Fibroblast of lung (primary cell): Measurements from ENCODE around the gene CDS1. TPM values are rescaled to one million over a fixed set of nuclear protein-coding genes. Genes with fewer than 3 reads are reported as not detected.

ENCODE experiments used
- DNase-seq, 2 donors: peaks; one replicate each; pipeline versions ENCODE4 v3.0.0 to v3.0.0-alpha.2; 2010; ENCODE audit warnings: low read depth in 2 of 2
- H2AFZ ChIP-seq: 2 replicates; pipeline ENCODE4 v1.5.1; 2012; ENCODE audit warnings: low read length, control low read depth, inconsistent platforms
- H3K27ac ChIP-seq: 2 replicates; pipeline ENCODE4 v1.5.1; 2011; ENCODE audit warnings: low read length, control low read depth; ENCODE audit not compliant: insufficient read depth
- H3K27me3 ChIP-seq: 2 replicates; pipeline ENCODE4 v1.5.1; 2011; ENCODE audit warnings: mild to moderate bottlenecking, low read length; ENCODE audit not compliant: control insufficient read depth, insufficient read depth
- H3K36me3 ChIP-seq: 2 replicates; pipeline ENCODE4 v1.5.1; 2011; ENCODE audit warnings: low read length; ENCODE audit not compliant: control insufficient read depth, insufficient read depth
- H3K4me1 ChIP-seq: 2 replicates; pipeline ENCODE4 v1.5.1; 2011; ENCODE audit warnings: low read length; ENCODE audit not compliant: control insufficient read depth, insufficient read depth; ENCODE audit errors: extremely low read depth
- H3K4me2 ChIP-seq: 2 replicates; pipeline ENCODE4 v1.5.1; 2011; ENCODE audit warnings: low read length, control low read depth; ENCODE audit not compliant: insufficient read depth; ENCODE audit errors: extremely low read depth
- H3K4me3 ChIP-seq, 4 experiments: fragments of 200-600 bp in 1 of 4; sonication (generic) in 1 of 4; replicated peaks in 1 of 4; 2 replicates each; pipeline ENCODE4 v1.5.1; 2011 to 2016; ENCODE audit warnings: low read length in 4 of 4, low read depth in 3 of 4, mild to moderate bottlenecking in 3 of 4, control low read depth in 2 of 4, inconsistent platforms in 1 of 4, mixed read lengths in 1 of 4; ENCODE audit not compliant: insufficient read depth in 1 of 4; ENCODE audit errors: control extremely low read depth in 1 of 4
- H3K79me2 ChIP-seq: 2 replicates; pipeline ENCODE4 v1.5.1; 2012; ENCODE audit warnings: mild to moderate bottlenecking, low read length, inconsistent platforms; ENCODE audit not compliant: control insufficient read depth, insufficient read depth
- H3K9ac ChIP-seq: 2 replicates; pipeline ENCODE4 v1.5.1; 2011; ENCODE audit warnings: mild to moderate bottlenecking, low read length, control low read depth; ENCODE audit not compliant: insufficient read depth
- H3K9me3 ChIP-seq: 2 replicates; pipeline ENCODE4 v1.5.1; 2012; ENCODE audit warnings: low read depth, low read length; ENCODE audit not compliant: control insufficient read depth, insufficient read depth
- H4K20me1 ChIP-seq: 2 replicates; pipeline ENCODE4 v1.5.1; 2011; ENCODE audit warnings: low read length; ENCODE audit not compliant: control insufficient read depth, insufficient read depth; ENCODE audit errors: extremely low read depth
- EZH2 ChIP-seq: IDR thresholded peaks from 2 replicates; pipeline ENCODE4 v1.5.1; 2012; ENCODE audit warnings: low read length, control low read depth, mild to moderate bottlenecking; ENCODE audit errors: missing control alignments
- polyA plus RNA-seq, 2 donors: library from polyadenylated mRNA; depleted of rRNA in 1 of 2; stranded (reverse) in 1 of 2; unstranded in 1 of 2; fragments of >200 nt; gene quantifications; 2 replicates each; pipeline ENCODE4 v1.2.1, GENCODE V29; 2011 to 2012; ENCODE audit warnings: missing spikeins in 1 of 2
- total RNA-seq: library from RNA; depleted of rRNA; stranded (reverse); fragments of >200 nt; gene quantifications from 2 replicates; pipeline ENCODE4 v1.2.1, GENCODE V29; 2014
- TF ChIP-seq, protein P1 (sequence below), 2 donors: IDR thresholded peaks in 1 of 2; conservative IDR thresholded peaks in 1 of 2; 1 replicate in 1 of 2; 2 replicates in 1 of 2; pipeline ENCODE4 v1.5.1; 2011 to 2012; ENCODE audit warnings: low read length in 2 of 2, control low read depth in 1 of 2, inconsistent platforms in 1 of 2, low read depth in 1 of 2, mild to moderate bottlenecking in 1 of 2

Gene CDS1
- total and polyA plus RNA-seq, 2 donors (not counting 1 experiment from before 2014, with no cell fraction given): 0.08 to 0.33 TPM

DNA sequence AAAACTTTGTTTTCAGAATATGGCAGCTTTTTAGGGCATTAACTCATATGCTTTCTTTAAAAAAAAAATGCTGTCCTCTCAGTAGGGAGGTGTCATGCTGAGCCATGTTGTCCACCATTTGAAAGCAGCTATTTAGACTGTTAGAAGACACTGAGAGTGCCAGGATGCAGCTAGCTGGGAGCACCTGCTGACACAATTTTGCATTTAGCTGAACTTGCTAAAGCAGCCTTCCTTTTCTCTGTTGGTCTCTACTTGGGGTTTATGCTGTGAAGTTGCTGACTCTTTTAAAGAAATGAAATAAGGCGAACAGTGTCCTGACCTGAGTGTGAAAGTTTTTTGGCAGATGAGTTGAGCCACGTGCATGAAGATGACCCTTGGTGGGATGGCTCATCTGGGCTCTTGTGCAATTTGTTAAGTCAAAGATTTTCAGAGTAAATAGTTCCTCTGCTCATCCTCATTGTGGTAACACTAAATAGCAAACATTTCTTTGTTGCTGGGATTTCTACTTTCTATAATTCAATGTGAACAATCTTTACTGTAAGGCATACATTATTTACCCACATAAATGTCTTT, 64.5 kb downstream of the CDS1 start:
- Histone ChIP-seq H3K4me2 (no peak overlapping the region), H3K36me3 (no peaks in the 10 kb centered on the region), H3K9me3 (no peaks in the 10 kb centered on the region), H3K4me1 (peaks cover 2% of the 10 kb centered on the region), H4K20me1 (no peaks in the 10 kb centered on the region), H2AFZ (no peak overlapping the region), H3K9ac (no peak overlapping the region), H3K79me2 (no peaks in the 10 kb centered on the region), H3K27ac (no peak overlapping the region), H3K4me3 (no peak overlapping the region), H3K27me3 (no peaks in the 10 kb centered on the region)
- no peak for TF ChIP-seq EZH2
- TF ChIP-seq, protein P1, sequence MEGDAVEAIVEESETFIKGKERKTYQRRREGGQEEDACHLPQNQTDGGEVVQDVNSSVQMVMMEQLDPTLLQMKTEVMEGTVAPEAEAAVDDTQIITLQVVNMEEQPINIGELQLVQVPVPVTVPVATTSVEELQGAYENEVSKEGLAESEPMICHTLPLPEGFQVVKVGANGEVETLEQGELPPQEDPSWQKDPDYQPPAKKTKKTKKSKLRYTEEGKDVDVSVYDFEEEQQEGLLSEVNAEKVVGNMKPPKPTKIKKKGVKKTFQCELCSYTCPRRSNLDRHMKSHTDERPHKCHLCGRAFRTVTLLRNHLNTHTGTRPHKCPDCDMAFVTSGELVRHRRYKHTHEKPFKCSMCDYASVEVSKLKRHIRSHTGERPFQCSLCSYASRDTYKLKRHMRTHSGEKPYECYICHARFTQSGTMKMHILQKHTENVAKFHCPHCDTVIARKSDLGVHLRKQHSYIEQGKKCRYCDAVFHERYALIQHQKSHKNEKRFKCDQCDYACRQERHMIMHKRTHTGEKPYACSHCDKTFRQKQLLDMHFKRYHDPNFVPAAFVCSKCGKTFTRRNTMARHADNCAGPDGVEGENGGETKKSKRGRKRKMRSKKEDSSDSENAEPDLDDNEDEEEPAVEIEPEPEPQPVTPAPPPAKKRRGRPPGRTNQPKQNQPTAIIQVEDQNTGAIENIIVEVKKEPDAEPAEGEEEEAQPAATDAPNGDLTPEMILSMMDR (conservative IDR thresholded peaks at IDR 0.05 in 1 of 2, IDR thresholded peaks at IDR 0.05 in 1 of 2; ENCODE audit: low read depth in 1 of 2, low read length in 2 of 2): no peak
- peak in 1 of 2 donors; percentile 43 for DNase-seq

DNA sequence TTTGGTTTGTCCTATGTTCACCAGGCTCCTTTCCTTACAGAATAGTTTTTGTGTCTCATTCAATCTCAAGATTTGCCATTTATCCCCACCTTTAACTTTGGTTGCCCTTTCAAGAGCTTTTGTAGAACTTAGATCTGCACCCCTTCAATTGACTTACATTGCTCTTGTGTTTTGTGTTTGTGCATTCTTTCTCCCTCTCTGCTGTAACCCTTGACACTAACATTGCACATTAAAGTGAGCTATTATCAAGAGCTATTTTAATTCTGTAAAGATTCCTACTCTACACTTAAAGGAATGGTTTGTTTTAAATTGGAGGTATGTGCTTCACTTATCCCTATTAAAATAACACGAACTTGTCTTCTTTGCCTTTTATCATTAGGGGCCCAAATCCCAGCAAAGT, 65.3 kb downstream of the CDS1 start:
- no peak for TF ChIP-seq EZH2
- TF ChIP-seq, protein P1 (conservative IDR thresholded peaks at IDR 0.05 in 1 of 2, IDR thresholded peaks at IDR 0.05 in 1 of 2; ENCODE audit: low read depth in 1 of 2, low read length in 2 of 2): no peak
- no peak overlapping the region for H3K9ac ChIP-seq
- no peaks in the 10 kb centered on the region for H3K9me3 ChIP-seq
- no peaks in the 10 kb centered on the region for H3K79me2 ChIP-seq
- no peak overlapping the region for H3K4me2 ChIP-seq
- no peak overlapping the region for H3K27ac ChIP-seq
- DNase-seq: no peak
- H3K36me3 ChIP-seq: no peaks in the 10 kb centered on the region
- H3K4me3 ChIP-seq: no peak overlapping the region
- no peaks in the 10 kb centered on the region for H3K27me3 ChIP-seq
- H2AFZ ChIP-seq: no peak overlapping the region
- H4K20me1 ChIP-seq: no peaks in the 10 kb centered on the region
- peaks cover 2% of the 10 kb centered on the region for H3K4me1 ChIP-seq

- Histone ChIP-seq H4K20me1 (no peaks in the 10 kb centered on the region), H3K9ac (no peak overlapping the region), H3K4me3 (no peak overlapping the region), H3K36me3 (no peaks in the 10 kb centered on the region), H3K4me1 (peaks cover 2% of the 10 kb centered on the region), H2AFZ (no peak overlapping the region), H3K27ac (no peak overlapping the region), H3K9me3 (no peaks in the 10 kb centered on the region), H3K79me2 (no peaks in the 10 kb centered on the region), H3K27me3 (no peaks in the 10 kb centered on the region), H3K4me2 (no peak overlapping the region)
- DNase-seq: no peak
- no peak for TF ChIP-seq EZH2
- TF ChIP-seq, protein P1 (conservative IDR thresholded peaks at IDR 0.05 in 1 of 2, IDR thresholded peaks at IDR 0.05 in 1 of 2; ENCODE audit: low read depth in 1 of 2, low read length in 2 of 2): no peak
Measured at GRCh38 chr4:84648863-84649647, 66.1 kb downstream of the CDS1 start.
